SK-N-SH treated with all-trans-retinoic acid at 6 μM for 48 hours (cell line): ENCODE data around the gene ARHGAP21.

ENCODE experiments used
- ARNTL ChIP-seq: fragments of 450-650 bp; formaldehyde crosslinking; IDR thresholded peaks from 2 replicates; pipeline ENCODE4 v1.5.0; 2020; ENCODE audit warnings: low read depth, mild to moderate bottlenecking, moderate library complexity, borderline replicate concordance
- CSRNP3 ChIP-seq: fragments of 250-450 bp; sonication (Bioruptor Pico); IDR thresholded peaks from 2 replicates; pipeline ENCODE4 v1.5.1; 2021; ENCODE audit warnings: mild to moderate bottlenecking, moderate library complexity
- PATZ1 ChIP-seq: fragments of 250-450 bp; sonication (Bioruptor Pico); IDR thresholded peaks from 2 replicates; pipeline ENCODE4 v1.8.0; 2020; ENCODE audit warnings: mild to moderate bottlenecking, moderate library complexity, borderline replicate concordance
- RARB ChIP-seq: fragments of 250-450 bp; sonication (Bioruptor Pico); IDR thresholded peaks from 2 replicates; pipeline ENCODE4 v1.8.0; 2021; ENCODE audit warnings: mild to moderate bottlenecking, moderate library complexity
- SNAI2 ChIP-seq: fragments of 250-450 bp; sonication (Bioruptor Pico); IDR thresholded peaks from 2 replicates; pipeline ENCODE4 v1.5.0; 2020; ENCODE audit warnings: mild to moderate bottlenecking, moderate library complexity
- TSHZ2 ChIP-seq: fragments of 250-450 bp; sonication (Bioruptor Pico); IDR thresholded peaks from 2 replicates; pipeline ENCODE4 v1.5.0; 2020; ENCODE audit warnings: mild to moderate bottlenecking, moderate library complexity
- ZFP3 ChIP-seq: fragments of 250-450 bp; sonication (Bioruptor Pico); IDR thresholded peaks from 2 replicates; pipeline ENCODE4 v1.5.0; 2020; ENCODE audit warnings: mild to moderate bottlenecking, moderate library complexity
- ZFP30 ChIP-seq: fragments of 450-650 bp; formaldehyde crosslinking; IDR thresholded peaks from 2 replicates; pipeline ENCODE4 v1.5.0; 2022; ENCODE audit warnings: mild to moderate bottlenecking, moderate library complexity
- ZNF70 ChIP-seq: fragments of 450-650 bp; formaldehyde crosslinking; IDR thresholded peaks from 2 replicates; pipeline ENCODE4 v1.5.0; 2020; ENCODE audit warnings: mild to moderate bottlenecking, moderate library complexity

- TF ChIP-seq RARB (CRISPR knock-in tag) (no peak), PATZ1 (CRISPR knock-in tag) (no peak), ZFP3 (no peak), ZNF70 (CRISPR knock-in tag) (no peak), SNAI2 (CRISPR knock-in tag) (no peak), ZFP30 (CRISPR knock-in tag) (no peak), CSRNP3 (no peak), TSHZ2 (CRISPR knock-in tag) (no peak), ARNTL (CRISPR knock-in tag) (no peak)
Measured at GRCh38 chr10:24550680-24551079, 173.0 kb downstream of the ARHGAP21 start.
